GM21576 (cell line): ENCODE data around the gene KBTBD7.

Experiments
- ATAC-seq: cut with Tn5 transposase; IDR thresholded peaks from one replicate; pipeline ENCODE4 v1.9.1; 2021; ENCODE audit warnings: mild to moderate bottlenecking, moderate library complexity; ENCODE audit not compliant: unreplicated experiment

The KBTBD7 gene, protein sequence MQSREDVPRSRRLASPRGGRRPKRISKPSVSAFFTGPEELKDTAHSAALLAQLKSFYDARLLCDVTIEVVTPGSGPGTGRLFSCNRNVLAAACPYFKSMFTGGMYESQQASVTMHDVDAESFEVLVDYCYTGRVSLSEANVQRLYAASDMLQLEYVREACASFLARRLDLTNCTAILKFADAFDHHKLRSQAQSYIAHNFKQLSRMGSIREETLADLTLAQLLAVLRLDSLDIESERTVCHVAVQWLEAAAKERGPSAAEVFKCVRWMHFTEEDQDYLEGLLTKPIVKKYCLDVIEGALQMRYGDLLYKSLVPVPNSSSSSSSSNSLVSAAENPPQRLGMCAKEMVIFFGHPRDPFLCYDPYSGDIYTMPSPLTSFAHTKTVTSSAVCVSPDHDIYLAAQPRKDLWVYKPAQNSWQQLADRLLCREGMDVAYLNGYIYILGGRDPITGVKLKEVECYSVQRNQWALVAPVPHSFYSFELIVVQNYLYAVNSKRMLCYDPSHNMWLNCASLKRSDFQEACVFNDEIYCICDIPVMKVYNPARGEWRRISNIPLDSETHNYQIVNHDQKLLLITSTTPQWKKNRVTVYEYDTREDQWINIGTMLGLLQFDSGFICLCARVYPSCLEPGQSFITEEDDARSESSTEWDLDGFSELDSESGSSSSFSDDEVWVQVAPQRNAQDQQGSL

DNA sequence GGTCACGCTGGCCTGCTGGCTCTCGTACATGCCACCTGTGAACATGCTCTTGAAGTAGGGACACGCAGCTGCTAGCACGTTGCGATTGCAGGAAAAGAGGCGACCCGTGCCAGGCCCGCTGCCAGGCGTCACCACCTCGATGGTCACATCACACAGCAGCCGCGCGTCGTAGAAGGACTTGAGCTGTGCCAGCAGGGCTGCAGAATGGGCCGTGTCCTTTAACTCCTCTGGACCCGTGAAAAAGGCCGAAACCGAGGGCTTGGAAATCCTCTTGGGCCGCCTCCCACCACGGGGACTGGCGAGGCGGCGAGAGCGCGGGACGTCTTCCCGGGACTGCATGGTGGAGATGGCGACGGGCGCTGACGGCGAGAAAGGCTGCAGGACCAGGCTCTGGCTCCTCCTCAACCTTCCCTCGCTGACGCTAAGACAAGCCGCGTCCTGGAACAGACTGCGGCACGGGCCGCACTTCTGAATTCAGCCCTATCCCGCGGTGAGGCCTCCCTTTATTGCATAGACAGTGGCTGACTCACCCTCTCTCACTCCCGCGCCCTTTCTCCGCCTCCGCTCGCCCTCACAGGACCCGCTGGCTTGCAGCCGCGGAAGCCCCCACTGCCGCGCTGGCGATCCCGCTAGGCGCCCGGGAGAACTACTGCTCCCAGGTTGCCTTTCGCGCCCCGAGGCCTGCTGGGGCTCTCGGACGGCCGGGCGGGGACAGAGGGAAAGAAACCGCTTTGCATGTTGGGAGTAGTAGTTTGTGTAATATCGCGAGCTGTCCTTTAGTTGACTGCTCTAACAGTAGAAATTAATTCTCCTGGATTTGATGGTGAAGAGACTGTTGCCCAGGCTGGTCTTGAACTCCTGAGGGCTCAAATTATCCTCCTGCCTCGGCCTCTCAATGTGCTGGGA is at the start of gene KBTBD7:
Gene KBTBD7, minus strand, starts transcription at position 651 of the 906 bp plus-strand sequence. Its CDS starts 312 bp downstream, at position 339.
- peak; percentile 94 for ATAC-seq

DNA sequence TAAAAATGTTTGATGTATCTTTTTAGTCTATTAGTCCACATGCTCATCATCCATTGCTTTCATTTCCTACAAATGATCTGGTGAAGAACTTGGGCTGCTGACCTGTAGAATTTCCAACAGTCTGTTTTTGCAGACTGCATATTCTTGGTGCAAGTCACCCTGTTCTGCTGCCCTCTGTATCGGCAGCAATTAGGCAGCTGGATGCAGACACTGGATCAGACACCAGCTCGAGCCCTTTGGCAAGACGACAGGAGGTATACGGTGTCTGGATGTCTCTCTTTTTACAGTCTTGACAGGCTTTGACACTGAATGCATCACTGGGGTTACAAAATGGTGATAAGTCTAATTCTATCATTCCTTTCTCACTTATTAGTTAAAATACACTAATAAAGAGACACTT is 47.3 kb upstream of the KBTBD7 start:
- ATAC-seq = no peak

DNA sequence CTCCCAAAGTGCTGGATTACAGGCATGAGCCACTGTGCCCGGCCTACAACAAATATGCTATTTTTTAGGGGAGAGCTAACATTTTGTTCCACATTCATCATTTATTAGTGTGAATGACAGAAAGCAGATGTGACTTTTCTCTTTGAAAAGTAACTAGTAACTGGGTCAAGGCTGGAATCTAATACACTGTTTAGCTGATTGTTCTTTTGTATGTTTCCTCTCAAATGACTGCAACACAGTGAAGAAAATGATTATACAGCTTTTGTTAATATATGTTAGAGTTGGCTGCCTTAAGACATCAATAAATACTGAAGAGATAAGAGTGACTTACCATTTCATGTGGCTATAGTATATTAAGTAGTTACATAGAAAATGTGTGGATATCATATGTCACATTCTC is 42.0 kb upstream of the KBTBD7 start:
- no peak for ATAC-seq

DNA sequence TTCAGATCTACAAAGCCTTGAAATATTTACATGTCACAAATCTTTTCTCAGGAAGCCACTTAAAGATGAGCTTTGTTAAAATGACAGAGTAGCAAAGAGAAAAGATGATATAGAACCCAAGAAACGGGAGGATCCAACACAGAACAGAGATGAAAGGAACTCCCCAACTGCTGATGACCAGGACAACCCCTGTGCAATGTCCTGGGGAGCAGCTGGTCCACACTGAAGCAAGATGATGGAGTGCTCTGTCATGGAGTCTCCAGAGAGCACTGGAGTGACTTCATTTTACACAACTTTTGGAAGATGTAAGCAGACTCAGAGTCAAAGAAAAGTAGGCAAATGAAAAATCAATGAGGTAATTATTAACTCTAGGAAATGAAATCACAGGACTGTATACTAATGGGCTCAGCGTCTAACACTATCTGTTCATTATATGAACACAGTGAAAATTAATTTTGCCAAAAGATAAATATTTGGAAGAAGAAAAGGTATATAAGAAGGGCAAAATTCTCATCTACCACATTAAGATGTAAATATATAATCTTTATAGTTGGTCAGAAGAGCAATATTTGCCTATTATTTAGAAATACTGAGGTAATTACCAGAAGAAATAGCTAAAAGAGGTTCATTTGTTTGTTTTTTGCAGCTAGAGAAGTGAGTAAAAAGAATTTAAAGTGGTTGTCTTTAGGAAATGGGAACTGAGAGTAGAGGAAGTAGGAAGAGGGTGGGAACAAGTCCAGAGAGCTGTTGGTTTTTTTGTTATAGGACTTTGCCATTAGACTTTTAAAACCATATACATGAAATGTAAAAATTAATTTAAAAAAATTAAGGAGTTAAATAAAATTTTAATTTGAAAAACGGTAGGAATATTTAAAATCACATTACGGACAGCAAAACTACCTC is 38.5 kb upstream of the KBTBD7 start:
- ATAC-seq = no peak

DNA sequence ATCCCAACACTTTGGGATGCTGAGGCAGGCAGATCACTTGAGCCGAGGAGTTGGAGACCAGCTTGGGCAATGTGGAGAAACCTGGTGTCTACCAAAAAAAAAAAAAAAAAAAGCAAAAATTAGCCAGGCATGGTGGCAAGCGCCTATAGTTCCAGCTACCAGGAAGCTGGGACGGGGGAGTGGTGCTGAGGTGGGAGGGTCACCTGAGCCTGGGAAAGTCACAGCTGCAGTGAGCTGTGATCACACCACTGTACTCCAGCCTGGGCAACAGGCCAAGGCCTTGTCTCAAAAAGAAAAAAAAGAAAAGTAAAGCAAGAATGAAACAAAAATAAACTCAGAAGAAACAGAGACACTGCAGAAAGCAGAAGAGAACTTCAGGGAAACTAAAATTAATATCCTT is 37.4 kb upstream of the KBTBD7 start:
- ATAC-seq = no peak

DNA sequence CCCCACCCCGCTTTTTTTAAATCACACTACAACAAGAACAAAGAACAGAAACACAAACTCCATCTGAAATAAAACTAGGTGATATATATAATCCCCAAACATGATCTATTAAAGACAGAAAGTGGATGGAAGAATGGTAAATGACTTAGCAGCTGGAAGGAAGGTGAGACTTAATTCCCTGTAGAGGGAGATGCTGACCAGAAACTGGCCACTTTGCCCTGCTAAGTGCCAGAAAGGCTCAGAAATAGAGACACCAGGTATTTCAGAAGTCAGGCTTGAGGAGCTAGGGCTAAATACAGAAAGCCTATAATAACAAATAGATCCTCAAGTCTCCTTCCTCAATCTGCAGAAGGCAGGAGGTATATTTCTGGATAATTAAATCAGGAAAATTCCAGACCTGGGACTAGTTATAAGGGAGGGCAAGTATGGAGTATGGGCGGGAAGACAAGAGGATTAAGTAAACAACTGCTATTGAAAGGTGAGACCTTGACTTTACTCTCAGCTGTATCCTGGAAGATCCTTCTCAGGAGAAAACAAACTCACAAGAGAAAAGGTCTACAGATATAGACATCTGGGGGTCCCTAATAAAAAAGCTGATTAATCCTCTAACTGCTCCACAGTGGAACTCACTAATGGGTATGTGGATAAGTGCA is 36.8 kb upstream of the KBTBD7 start:
- ATAC-seq = no peak

DNA sequence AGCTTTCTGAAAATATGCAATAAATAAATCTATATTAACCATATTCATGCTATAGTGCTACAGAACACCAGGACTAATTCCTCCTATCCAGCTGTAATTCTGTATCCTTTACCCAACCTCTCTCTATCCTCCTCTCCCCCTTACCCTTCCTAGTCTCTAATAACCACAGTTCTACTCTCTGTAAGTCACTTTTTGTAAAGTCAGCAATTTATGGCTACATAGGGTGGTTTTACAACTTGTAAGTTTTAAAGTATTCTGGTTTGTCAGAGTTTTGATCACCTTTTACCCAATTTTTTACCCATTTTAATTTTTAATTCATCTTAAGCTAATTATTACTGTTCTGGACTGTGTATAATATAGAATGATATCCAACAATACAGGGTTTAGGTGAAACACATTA is 35.0 kb upstream of the KBTBD7 start:
- ATAC-seq = no peak

DNA sequence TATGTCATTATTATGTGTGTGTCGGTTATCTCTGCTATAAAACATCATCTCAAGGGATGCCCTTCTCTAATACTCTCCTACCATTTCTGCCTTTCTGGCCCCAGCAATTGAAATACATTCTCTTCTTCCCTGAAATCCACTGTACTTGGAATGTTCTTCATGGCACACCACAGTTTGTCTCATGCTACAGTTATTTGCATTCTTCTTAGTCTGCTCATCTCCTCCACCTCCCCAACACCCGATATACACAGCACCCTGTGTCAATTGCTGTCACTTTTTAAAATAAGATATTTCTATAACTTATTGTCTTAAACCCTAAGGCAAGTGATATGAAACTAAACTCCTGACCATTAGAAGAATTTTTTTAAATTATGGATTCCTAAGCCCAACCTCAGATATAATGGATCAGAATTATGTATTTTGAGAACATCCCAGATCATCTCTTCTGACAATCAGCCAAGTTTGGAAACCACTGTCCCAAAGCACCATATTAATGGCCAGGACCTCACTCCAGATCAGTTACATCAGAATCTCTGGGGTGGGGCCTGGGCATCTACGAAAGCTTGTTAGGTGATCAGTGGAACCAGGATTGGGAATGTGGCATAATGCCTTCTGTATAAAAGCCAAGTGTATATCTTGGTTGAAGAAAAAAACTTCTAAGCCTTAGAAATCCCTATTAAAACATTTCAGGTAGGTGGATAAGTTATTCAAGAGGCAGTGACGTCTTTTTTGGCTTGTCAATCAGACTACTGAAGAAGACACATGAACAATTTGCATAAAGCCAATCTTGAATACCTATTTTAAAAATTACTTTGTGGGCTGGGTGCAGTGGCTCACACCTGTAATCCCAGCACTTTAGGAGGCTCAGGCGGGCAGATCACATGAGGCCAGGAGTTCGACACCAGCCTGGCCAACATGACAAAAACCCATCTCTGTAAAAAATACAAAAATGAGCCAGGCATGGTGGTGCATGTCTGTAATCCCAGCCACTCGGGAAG is 30.0 kb upstream of the KBTBD7 start:
- no peak for ATAC-seq

DNA sequence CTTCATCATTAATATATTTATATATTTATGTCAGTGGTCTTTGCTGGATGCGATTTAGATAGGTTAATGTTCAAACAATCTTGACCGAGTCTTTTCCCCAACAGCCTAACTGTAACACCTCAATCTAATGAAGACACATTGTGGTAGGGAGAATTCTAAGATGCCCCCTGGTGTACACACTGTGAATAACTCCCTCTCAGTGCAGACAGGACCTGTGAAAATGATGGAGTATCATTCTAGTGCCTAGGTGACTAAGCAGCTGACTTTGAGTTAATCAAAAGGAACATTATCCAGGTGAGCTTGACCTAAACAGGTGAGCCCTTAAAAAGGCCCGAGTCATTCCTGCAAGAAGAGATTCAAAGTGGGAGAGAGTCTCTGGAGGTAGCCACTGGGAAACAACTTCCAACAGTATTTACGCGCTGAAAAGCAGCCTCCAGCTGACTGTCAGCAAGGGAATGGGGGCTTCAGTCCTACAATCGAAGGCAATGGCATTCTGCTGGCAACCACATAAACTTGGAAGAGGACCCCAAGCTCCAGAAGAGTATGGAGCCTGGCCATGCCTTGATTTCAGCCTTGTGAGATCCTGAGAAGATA is 28.0 kb upstream of the KBTBD7 start:
- peak; percentile 59 for ATAC-seq

DNA sequence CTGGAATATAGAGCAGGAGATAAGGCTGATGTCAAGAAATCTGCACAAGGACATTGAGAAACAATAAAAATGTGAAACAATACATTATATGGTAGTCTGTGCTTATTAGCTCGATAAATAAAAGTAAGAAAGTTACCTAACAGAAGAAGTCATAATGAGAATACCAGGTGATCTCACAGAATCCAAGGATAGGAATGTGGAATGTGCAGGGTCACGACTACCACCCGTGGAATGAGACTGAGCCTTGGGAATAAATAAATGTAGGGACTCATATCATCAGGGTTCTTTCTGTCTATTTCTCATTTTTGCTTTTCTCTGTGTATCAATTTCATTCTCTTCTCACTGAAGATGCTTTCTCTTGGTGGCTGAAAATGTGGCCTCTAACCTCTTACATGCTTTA is 26.0 kb upstream of the KBTBD7 start:
- no peak for ATAC-seq

DNA sequence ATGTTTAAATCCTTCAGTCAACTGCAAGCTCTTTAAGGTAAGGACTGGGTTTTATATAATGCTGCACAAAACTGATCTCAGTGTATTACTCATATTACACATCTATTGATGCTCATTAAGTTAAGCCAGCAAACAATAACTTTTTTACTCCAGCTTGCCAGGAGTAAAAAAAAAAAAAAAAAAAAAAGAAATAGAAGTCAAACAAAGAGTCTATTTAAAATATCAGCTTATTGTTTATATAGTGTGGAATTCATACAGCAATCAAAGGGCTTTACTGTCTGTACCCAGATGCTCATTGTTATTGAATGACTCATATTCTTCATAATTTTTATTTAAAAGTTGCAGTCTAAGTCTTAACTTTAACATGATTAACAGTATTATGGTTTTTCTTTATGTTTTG is 21.8 kb upstream of the KBTBD7 start:
- ATAC-seq = no peak

DNA sequence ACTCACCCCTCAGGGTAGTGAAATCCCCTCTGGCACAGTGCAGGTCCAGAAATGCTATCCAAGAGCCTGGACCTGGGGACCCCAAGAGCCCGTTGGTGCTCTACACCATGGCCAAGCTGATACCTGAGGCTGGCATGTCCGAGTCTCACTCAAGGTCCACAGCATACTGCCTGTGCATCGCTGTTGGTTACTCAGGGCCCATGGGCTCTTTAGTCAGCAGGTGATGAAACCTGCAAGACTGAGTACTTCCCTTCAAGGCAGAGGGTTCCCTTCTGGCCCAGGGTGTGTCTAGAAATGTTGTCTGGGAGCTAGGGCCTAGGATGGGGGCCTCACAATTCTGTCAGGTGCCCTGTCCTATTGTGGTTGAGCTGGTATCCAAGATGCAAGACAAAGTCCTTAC is 19.6 kb upstream of the KBTBD7 start:
- no peak for ATAC-seq

DNA sequence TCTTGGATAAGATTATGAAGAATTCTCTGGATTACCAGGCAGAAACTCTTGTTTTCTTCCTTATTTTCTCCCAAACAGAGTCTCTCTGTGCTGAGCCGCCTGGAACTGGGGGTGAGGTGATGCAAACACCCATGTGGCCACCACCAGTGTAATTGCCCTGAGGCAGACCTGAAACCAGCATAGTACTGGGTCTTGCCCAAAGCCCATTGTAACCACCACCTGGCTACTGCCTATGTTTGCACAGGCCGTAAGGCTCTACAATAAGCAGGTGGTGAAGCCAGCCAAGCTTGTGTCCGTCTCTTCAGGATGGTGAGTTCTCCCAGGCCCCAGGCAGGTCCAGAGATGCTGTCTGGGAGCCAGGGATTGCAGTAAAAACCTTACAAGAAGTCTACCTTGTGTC is 18.9 kb upstream of the KBTBD7 start:
- no peak for ATAC-seq

DNA sequence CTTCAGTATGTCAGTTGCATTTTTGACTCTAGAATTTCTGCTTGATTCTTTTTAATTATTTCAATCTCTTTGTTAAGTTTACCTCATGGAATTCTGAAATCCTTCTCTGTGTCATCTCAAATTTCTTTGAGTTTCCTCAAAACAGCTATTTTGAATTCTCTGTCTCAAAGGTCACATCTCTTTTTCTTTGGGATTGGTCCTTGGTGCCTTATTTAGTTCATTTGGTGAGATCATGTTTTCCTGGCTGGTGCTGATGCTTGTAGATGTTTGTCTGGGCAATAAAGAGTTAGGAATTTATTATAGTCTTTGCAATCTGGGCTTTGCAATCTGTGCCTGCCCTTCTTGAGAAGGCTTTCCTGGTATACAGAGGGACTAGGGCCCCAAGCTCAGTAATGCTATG is 18.5 kb upstream of the KBTBD7 start:
- no peak for ATAC-seq

DNA sequence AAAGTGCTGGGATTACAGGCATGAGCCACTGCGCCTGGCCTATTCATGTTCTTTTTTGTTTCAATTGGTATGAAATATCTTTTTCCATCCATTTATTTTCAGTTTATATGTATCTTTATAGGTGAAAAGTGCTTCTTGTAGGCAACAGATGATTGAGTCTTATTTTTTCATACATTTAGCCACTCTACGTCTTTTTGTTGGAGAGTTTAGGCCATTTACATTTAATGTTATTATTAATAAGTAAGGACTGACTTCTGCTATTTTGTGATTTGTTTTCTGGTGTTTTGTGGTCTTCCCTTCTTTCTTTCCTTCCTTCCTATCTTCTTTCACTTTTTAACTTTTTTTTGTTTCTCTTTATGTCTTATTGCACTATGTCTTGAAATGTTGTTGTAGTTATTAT is 16.7 kb upstream of the KBTBD7 start:
- ATAC-seq = no peak

DNA sequence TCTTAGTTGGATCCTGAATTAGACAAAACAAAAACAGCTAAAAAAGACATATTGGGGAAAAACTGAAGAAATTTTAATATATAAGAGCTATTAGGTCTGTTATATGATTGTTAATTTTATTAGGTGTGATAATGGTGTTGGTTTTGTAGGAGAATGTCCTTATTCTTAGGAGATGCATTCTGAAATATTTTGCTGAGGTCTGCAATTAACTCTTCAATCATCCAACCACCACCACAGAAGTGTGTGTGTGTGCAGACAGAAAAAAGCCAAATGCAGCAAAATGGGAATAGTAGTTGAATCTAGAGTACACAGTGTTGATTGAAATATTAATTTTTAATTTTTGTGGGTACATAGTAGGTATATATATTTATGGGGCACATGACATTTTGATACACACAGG is 12.1 kb upstream of the KBTBD7 start:
- no peak for ATAC-seq

DNA sequence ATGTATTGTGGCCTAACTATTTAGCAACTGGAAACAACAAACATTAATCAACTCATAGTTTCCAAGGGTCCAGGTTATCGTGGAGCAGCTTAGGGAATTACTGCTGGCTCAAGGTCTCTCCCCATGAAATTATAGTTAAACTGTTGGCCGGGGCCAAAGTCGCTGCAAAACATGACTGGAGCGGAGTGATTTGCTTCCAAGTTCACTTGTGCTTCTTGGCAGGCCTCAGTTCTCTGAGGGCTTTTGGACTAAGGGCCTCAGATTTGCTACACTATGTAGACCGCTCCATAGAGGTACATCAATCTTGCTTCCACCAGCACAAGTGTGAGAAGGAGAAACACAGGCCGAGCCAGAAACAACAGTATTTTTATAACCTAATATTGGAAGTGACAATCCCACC is 9.4 kb upstream of the KBTBD7 start:
- ATAC-seq = no peak

DNA sequence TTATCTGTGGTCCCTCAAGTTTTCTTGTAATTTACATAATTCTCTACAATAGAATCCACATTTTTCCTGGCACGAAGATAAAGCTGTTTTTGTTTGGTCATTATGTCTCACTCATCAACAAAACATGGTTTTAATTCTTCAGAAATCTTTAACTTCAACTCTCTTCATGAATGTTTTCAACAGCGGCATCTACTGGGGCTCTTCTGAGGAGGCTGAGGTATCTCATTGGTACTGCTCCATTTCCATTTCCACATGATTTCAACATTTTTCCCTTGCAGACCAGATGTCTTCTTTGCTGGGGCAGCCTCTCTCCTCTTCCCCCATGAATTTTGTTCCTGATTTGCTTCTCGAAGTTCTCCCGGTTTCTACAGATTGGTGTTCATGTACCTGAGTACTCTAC is 5.8 kb upstream of the KBTBD7 start:
- no peak for ATAC-seq
